ENCODE data around the gene USF2.

The USF2 gene

GRCh38 chr19:35301961-35302360 is 33.2 kb downstream of the USF2 start:
- no peak for TF ChIP-seq CTCF (IDR thresholded peaks at IDR 0.05; ENCODE audit: control insufficient read depth, insufficient read depth, low read depth, low read length, missing control alignments)

GRCh38 chr19:35302446-35302845 is 33.7 kb downstream of the USF2 start:
- no peak for TF ChIP-seq CTCF (IDR thresholded peaks at IDR 0.05; ENCODE audit: control insufficient read depth, insufficient read depth, low read depth, low read length, missing control alignments)
- DNase-seq (ENCODE audit: low read depth): no peak

More at GRCh38 chr19:35301961-35302360, 33.2 kb downstream of the USF2 start:
- H3K4me3 ChIP-seq (ENCODE audit: control insufficient read depth, low read depth, low read length): no peak overlapping the region
- DNase-seq (ENCODE audit: low read depth): no peak

GRCh38 chr19:35303357-35303915 is 34.7 kb downstream of the USF2 start:
- no peak overlapping the region for H3K4me3 ChIP-seq (ENCODE audit: control insufficient read depth, low read depth, low read length)

More at GRCh38 chr19:35302446-35302845, 33.7 kb downstream of the USF2 start:
- no peak overlapping the region for H3K4me3 ChIP-seq (ENCODE audit: control insufficient read depth, low read depth, low read length)

GRCh38 chr19:35304036-35304435 is 35.3 kb downstream of the USF2 start:
- no peak overlapping the region for H3K4me3 ChIP-seq (ENCODE audit: control insufficient read depth, low read depth, low read length)

More at GRCh38 chr19:35303357-35303915, 34.7 kb downstream of the USF2 start:
- no peak for DNase-seq (ENCODE audit: low read depth)
- TF ChIP-seq CTCF (IDR thresholded peaks at IDR 0.05; ENCODE audit: control insufficient read depth, insufficient read depth, low read depth, low read length, missing control alignments): no peak

GRCh38 chr19:35305181-35305580 is 36.4 kb downstream of the USF2 start:
- TF ChIP-seq CTCF (IDR thresholded peaks at IDR 0.05; ENCODE audit: control insufficient read depth, insufficient read depth, low read depth, low read length, missing control alignments): no peak

More at GRCh38 chr19:35304036-35304435, 35.3 kb downstream of the USF2 start:
- no peak for DNase-seq (ENCODE audit: low read depth)
- TF ChIP-seq CTCF (IDR thresholded peaks at IDR 0.05; ENCODE audit: control insufficient read depth, insufficient read depth, low read depth, low read length, missing control alignments): no peak

GRCh38 chr19:35306473-35307246 is 37.9 kb downstream of the USF2 start:
- no peak for DNase-seq (ENCODE audit: low read depth)
- peak; percentile 20 for TF ChIP-seq CTCF (IDR thresholded peaks at IDR 0.05; ENCODE audit: control insufficient read depth, insufficient read depth, low read depth, low read length, missing control alignments)
- H3K4me3 ChIP-seq (ENCODE audit: control insufficient read depth, low read depth, low read length): no peak overlapping the region

More at GRCh38 chr19:35305181-35305580, 36.4 kb downstream of the USF2 start:
- no peak for DNase-seq (ENCODE audit: low read depth)
- no peak overlapping the region for H3K4me3 ChIP-seq (ENCODE audit: control insufficient read depth, low read depth, low read length)
